ENCODE results near the gene PEX7.

The PEX7 gene

GRCh38 chr6:136920216-136920615, 97.8 kb downstream of the PEX7 start:
- no peaks in the 10 kb centered on the region for H3K79me2 ChIP-seq (ENCODE audit: insufficient read depth, low read length)
- no peaks in the 10 kb centered on the region for H3K9me2 ChIP-seq (replicated peaks; ENCODE audit: low read depth, low read length)
- H3K4me1 ChIP-seq (ENCODE audit: insufficient read depth, low read length, poor library complexity, severe bottlenecking), result no peaks in the 10 kb centered on the region
- no peaks in the 10 kb centered on the region for H4K20me1 ChIP-seq (ENCODE audit: insufficient read depth, low read length, poor library complexity, severe bottlenecking)
- no peaks in the 10 kb centered on the region for H3F3A ChIP-seq (ENCODE audit: low read depth)
- no peak overlapping the region for H3K4me2 ChIP-seq (ENCODE audit: low read depth, low read length, poor library complexity, severe bottlenecking)
- no peaks in the 10 kb centered on the region for H3K27me3 ChIP-seq (ENCODE audit: insufficient read depth, low read length, poor library complexity, severe bottlenecking)
- H2AFZ ChIP-seq (ENCODE audit: low read length), result no peak overlapping the region
- no peak overlapping the region for H3K4me3 ChIP-seq (ENCODE audit: low read length, poor library complexity, severe bottlenecking)
- H3K9me3 ChIP-seq (ENCODE audit: insufficient read depth, low read depth, low read length), result no peaks in the 10 kb centered on the region
- TF ChIP-seq, protein P1, sequence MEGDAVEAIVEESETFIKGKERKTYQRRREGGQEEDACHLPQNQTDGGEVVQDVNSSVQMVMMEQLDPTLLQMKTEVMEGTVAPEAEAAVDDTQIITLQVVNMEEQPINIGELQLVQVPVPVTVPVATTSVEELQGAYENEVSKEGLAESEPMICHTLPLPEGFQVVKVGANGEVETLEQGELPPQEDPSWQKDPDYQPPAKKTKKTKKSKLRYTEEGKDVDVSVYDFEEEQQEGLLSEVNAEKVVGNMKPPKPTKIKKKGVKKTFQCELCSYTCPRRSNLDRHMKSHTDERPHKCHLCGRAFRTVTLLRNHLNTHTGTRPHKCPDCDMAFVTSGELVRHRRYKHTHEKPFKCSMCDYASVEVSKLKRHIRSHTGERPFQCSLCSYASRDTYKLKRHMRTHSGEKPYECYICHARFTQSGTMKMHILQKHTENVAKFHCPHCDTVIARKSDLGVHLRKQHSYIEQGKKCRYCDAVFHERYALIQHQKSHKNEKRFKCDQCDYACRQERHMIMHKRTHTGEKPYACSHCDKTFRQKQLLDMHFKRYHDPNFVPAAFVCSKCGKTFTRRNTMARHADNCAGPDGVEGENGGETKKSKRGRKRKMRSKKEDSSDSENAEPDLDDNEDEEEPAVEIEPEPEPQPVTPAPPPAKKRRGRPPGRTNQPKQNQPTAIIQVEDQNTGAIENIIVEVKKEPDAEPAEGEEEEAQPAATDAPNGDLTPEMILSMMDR (conservative IDR thresholded peaks at IDR 0.05; ENCODE audit: low read length), result no peak
- TF ChIP-seq EZH2phosphoT487 (IDR thresholded peaks at IDR 0.05; ENCODE audit: borderline replicate concordance), result no peak
- no peaks in the 10 kb centered on the region for H3K36me3 ChIP-seq (ENCODE audit: insufficient read depth, low read length)
- no peak overlapping the region for H3K9ac ChIP-seq (ENCODE audit: low read depth, low read length, poor library complexity, severe bottlenecking)

DNA sequence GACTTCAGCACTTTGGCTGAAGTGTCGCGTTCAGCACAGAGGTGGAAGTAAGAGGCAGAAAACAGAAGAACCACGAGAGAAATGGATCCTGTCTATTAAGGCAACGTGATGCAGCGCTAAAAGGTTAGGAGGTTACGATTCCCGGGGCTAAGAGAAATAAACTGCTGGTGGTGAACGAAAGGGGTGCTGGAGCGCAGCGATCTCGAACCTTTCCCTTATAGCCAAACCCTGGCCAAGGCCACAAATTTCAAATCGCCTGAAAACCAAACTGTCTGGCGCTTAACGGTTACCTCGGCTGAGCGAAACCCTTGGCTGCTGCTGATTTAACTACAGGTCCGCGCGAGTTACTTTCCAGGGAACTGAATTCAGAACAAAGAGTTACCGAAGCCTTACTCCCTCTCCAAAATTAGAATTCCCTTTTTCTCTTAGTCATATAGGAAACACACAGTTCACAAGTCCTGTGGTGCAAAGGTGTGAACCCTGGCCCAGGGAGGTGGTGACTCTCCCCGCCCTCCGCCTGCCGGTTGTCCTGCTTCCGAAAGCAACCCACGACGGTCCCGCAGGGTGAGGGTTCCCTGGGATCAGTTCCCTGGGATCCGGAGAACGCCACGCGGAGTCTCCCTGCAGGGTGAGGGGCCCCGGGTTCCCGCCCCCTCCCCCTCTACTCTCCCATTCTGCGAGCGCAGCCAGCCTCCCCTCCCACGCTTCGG, 98.4 kb downstream of the PEX7 start:
- Histone ChIP-seq H3K4me1 (ENCODE audit: insufficient read depth, low read length, poor library complexity, severe bottlenecking) (no peaks in the 10 kb centered on the region), H3K9ac (ENCODE audit: low read depth, low read length, poor library complexity, severe bottlenecking) (no peak overlapping the region), H2AFZ (ENCODE audit: low read length) (no peak overlapping the region), H3F3A (ENCODE audit: low read depth) (no peaks in the 10 kb centered on the region), H3K27me3 (ENCODE audit: insufficient read depth, low read length, poor library complexity, severe bottlenecking) (no peaks in the 10 kb centered on the region), H3K4me2 (ENCODE audit: low read depth, low read length, poor library complexity, severe bottlenecking) (no peak overlapping the region), H4K20me1 (ENCODE audit: insufficient read depth, low read length, poor library complexity, severe bottlenecking) (no peaks in the 10 kb centered on the region), H3K4me3 (ENCODE audit: low read length, poor library complexity, severe bottlenecking) (no peak overlapping the region), H3K9me3 (ENCODE audit: insufficient read depth, low read depth, low read length) (no peaks in the 10 kb centered on the region), H3K79me2 (ENCODE audit: insufficient read depth, low read length) (no peaks in the 10 kb centered on the region), H3K9me2 (replicated peaks; ENCODE audit: low read depth, low read length) (no peaks in the 10 kb centered on the region), H3K36me3 (ENCODE audit: insufficient read depth, low read length) (no peaks in the 10 kb centered on the region)
- TF ChIP-seq EZH2phosphoT487 (IDR thresholded peaks at IDR 0.05; ENCODE audit: borderline replicate concordance), result no peak
- TF ChIP-seq, protein P1 (conservative IDR thresholded peaks at IDR 0.05; ENCODE audit: low read length), result no peak

DNA sequence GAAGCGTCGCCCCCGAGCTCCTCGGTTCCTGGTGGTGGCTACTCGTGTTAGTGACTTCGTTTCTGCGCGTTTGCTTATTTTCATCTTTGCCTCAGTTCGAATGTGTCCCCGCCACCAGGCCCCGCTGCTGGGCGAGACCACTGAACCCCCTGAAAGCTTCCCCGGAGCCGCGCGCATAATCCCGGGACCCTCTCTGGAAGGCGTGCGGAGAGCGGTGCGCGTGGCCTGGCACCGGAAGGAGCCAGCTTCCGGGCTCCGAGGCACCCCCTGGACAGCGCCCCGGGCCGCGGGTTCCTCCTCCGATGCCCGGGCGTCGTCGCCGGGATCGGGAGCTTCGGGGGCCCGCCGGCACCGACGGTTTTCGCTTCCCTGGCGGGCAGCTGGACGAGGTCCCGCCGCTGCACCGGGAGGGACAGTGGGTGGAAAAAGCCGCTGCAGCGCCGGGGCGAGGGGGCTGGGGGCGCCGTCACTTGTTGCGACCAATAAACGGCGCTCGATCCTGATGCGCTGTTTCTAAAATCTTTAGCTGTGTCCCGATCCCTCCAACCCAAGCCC, 99.1 kb downstream of the PEX7 start:
- Histone ChIP-seq H3K36me3 (ENCODE audit: insufficient read depth, low read length) (no peaks in the 10 kb centered on the region), H3K27me3 (ENCODE audit: insufficient read depth, low read length, poor library complexity, severe bottlenecking) (no peaks in the 10 kb centered on the region), H3K79me2 (ENCODE audit: insufficient read depth, low read length) (no peaks in the 10 kb centered on the region), H4K20me1 (ENCODE audit: insufficient read depth, low read length, poor library complexity, severe bottlenecking) (no peaks in the 10 kb centered on the region), H3K4me1 (ENCODE audit: insufficient read depth, low read length, poor library complexity, severe bottlenecking) (no peaks in the 10 kb centered on the region), H3K4me2 (ENCODE audit: low read depth, low read length, poor library complexity, severe bottlenecking) (no peak overlapping the region), H3K9me3 (ENCODE audit: insufficient read depth, low read depth, low read length) (no peaks in the 10 kb centered on the region), H3K9ac (ENCODE audit: low read depth, low read length, poor library complexity, severe bottlenecking) (no peak overlapping the region), H3K9me2 (replicated peaks; ENCODE audit: low read depth, low read length) (no peaks in the 10 kb centered on the region), H3K4me3 (ENCODE audit: low read length, poor library complexity, severe bottlenecking) (no peak overlapping the region), H2AFZ (ENCODE audit: low read length) (no peak overlapping the region), H3F3A (ENCODE audit: low read depth) (no peaks in the 10 kb centered on the region)
- TF ChIP-seq EZH2phosphoT487 (IDR thresholded peaks at IDR 0.05; ENCODE audit: borderline replicate concordance), result no peak
- TF ChIP-seq, protein P1 (conservative IDR thresholded peaks at IDR 0.05; ENCODE audit: low read length), result no peak

All from Loucy (cell line).